ENCODE results near the gene FAM110D.

The FAM110D gene

GRCh38 chr1:26189331-26189730, 30.5 kb downstream of the FAM110D start:
- DNase-seq (ENCODE audit: low read depth in 2 of 2), result no peak

GRCh38 chr1:26189751-26190275, 30.9 kb downstream of the FAM110D start:
- DNase-seq (ENCODE audit: low read depth in 2 of 2), result no peak

- peak in 1 of 2 experiments; percentile 3 for DNase-seq (ENCODE audit: low read depth in 2 of 2)
Observed at GRCh38 chr1:26190373-26190987, 31.6 kb downstream of the FAM110D start, which contains the start of gene CATSPER4. Gene CATSPER4 (plus strand): TSS chr1:26190602. CDS start chr1:26190628, 26 bp downstream.

GRCh38 chr1:26191739-26192138, 32.9 kb downstream of the FAM110D start:
- no peak for DNase-seq (ENCODE audit: low read depth in 2 of 2)

GRCh38 chr1:26195805-26196204, 36.9 kb downstream of the FAM110D start:
- DNase-seq (ENCODE audit: low read depth in 2 of 2), result no peak

GRCh38 chr1:26197301-26197700, 38.4 kb downstream of the FAM110D start:
- no peak for DNase-seq (ENCODE audit: low read depth in 2 of 2)

- no peak for DNase-seq (ENCODE audit: low read depth in 2 of 2)
Observed at GRCh38 chr1:26197813-26198212, 38.9 kb downstream of the FAM110D start.

- no peak for DNase-seq (ENCODE audit: low read depth in 2 of 2)
Observed at GRCh38 chr1:26200413-26200812, 41.5 kb downstream of the FAM110D start.

GRCh38 chr1:26203642-26204318, 44.9 kb downstream of the FAM110D start:
- DNase-seq (ENCODE audit: low read depth in 2 of 2), result no peak

GRCh38 chr1:26210147-26210870, 51.4 kb downstream of the FAM110D start:
- DNase-seq (ENCODE audit: low read depth in 2 of 2), result no peak

- no peak for DNase-seq (ENCODE audit: low read depth in 2 of 2)
Observed at GRCh38 chr1:26212726-26213125, 53.8 kb downstream of the FAM110D start.

- no peak for DNase-seq (ENCODE audit: low read depth in 2 of 2)
Observed at GRCh38 chr1:26213335-26213905, 54.5 kb downstream of the FAM110D start.

Measured in fibroblast of skin of left quadriceps (primary cell).